H1 (cell line): ENCODE data around the gene ADGRV1. TPM values are rescaled to one million over a fixed set of nuclear protein-coding genes. Genes with fewer than 3 reads are reported as not detected.

Experiments used
- CTCF ChIA-PET: fragments of 300-600 bp; sonication (Branson Sonifier 250); formaldehyde crosslinking; loops from one replicate; lab custom pipeline; 2021; ENCODE audit not compliant: partially characterized antibody; lab: Charles Lee
- POLR2A ChIA-PET: fragments of 300-600 bp; sonication (Branson Sonifier 250); formaldehyde crosslinking; loops from one replicate; lab custom pipeline; 2021; ENCODE audit warnings: inconsistent platforms; ENCODE audit not compliant: partially characterized antibody; lab: Charles Lee
- DNase-seq, 2 experiments: peaks; one replicate each; pipeline versions ENCODE4 v3.0.0 to v3.0.0-alpha.2; 2010 to 2022; ENCODE audit warnings: low spot score in 2 of 2, low read depth in 1 of 2, mixed read lengths in 1 of 2
- FAIRE-seq: peaks from 2 replicates; lab custom pipeline; 2011; peaks lifted over from hg19 to GRCh38; lab: Jason Lieb, UNC
- H2AFZ ChIP-seq: 2 replicates; pipeline ENCODE4 v1.8.1; 2012; ENCODE audit warnings: low read length, inconsistent platforms
- H2AK5ac ChIP-seq: 2 replicates; pipeline ENCODE4 v1.6.1; 2013; ENCODE audit warnings: low read depth, low read length
- H2BK120ac ChIP-seq: replicated peaks from 2 replicates; pipeline ENCODE3; 2013; ENCODE audit warnings: low read depth, low read length, inconsistent platforms
- H2BK12ac ChIP-seq: 2 replicates; pipeline ENCODE4 v1.6.1; 2013; ENCODE audit warnings: low read depth, low read length
- H2BK15ac ChIP-seq: 2 replicates; pipeline ENCODE4 v1.6.1; 2013; ENCODE audit warnings: low read length
- H2BK20ac ChIP-seq: 2 replicates; pipeline ENCODE4 v1.6.1; 2013; ENCODE audit warnings: low read length
- H2BK5ac ChIP-seq: 2 replicates; pipeline ENCODE4 v1.6.1; 2013; ENCODE audit warnings: low read depth, low read length
- H3K14ac ChIP-seq: 2 replicates; pipeline ENCODE4 v1.6.1; 2013; ENCODE audit warnings: inconsistent platforms; ENCODE audit not compliant: insufficient read length
- H3K18ac ChIP-seq: 2 replicates; pipeline ENCODE4 v1.6.1; 2013; ENCODE audit warnings: low read length; ENCODE audit errors: extremely low read depth
- H3K23ac ChIP-seq: 2 replicates; pipeline ENCODE4 v1.6.1; 2013; ENCODE audit warnings: inconsistent platforms; ENCODE audit not compliant: insufficient read length
- H3K23me2 ChIP-seq: 2 replicates; pipeline ENCODE4 v1.6.1; 2013; ENCODE audit warnings: low read depth, low read length
- H3K27ac ChIP-seq: 2 replicates; pipeline ENCODE4 v1.6.1; 2011; ENCODE audit warnings: low read depth, low read length, inconsistent platforms
- H3K27me3 ChIP-seq, 4 experiments: replicated peaks in 1 of 4; 1 replicate in 1 of 4; 2 replicates in 3 of 4; pipeline versions ENCODE4 v1.6.1 to v1.8.1; 2011 to 2013; ENCODE audit warnings: low read length in 3 of 4, mild to moderate bottlenecking in 3 of 4, inconsistent platforms in 2 of 4, mixed read lengths in 2 of 4, moderate library complexity in 1 of 4; ENCODE audit not compliant: control insufficient read depth in 3 of 4, insufficient read depth in 3 of 4; ENCODE audit errors: extremely low read depth in 1 of 4
- H3K36me3 ChIP-seq, 4 experiments: 2 replicates each; pipeline versions ENCODE4 v1.6.1 to v1.8.1; 2011 to 2013; ENCODE audit warnings: mild to moderate bottlenecking in 4 of 4, low read length in 3 of 4, moderate library complexity in 2 of 4, control low read depth in 1 of 4, inconsistent platforms in 1 of 4; ENCODE audit not compliant: insufficient read depth in 4 of 4, control insufficient read depth in 2 of 4
- H3K4ac ChIP-seq: replicated peaks from 2 replicates; pipeline ENCODE3; 2013; ENCODE audit warnings: low read length, low read depth, mixed read lengths, inconsistent platforms; ENCODE audit not compliant: insufficient read length
- H3K4me1 ChIP-seq, 4 experiments: replicated peaks in 1 of 4; 1 replicate in 1 of 4; 2 replicates in 3 of 4; pipeline versions ENCODE4 v1.6.1 to v1.8.1; 2011 to 2013; ENCODE audit warnings: low read length in 3 of 4, inconsistent platforms in 2 of 4, mixed read lengths in 1 of 4; ENCODE audit not compliant: insufficient read depth in 4 of 4, control insufficient read depth in 3 of 4
- H3K4me2 ChIP-seq, 2 experiments: 2 replicates each; pipeline versions ENCODE4 v1.6.1 to v1.8.1; 2011 to 2013; ENCODE audit warnings: low read depth in 2 of 2, low read length in 2 of 2, control low read depth in 1 of 2, inconsistent platforms in 1 of 2, mild to moderate bottlenecking in 1 of 2; ENCODE audit not compliant: insufficient read depth in 1 of 2
- H3K4me3 ChIP-seq, 4 experiments: fragments of 200-600, 300-600 bp in 1 of 4; sonication (generic), shearing (Covaris generic), sonication (Bioruptor Twin) in 1 of 4; 2 replicates each; pipeline versions ENCODE4 v1.5.1 to v1.8.1; 2011 to 2016; ENCODE audit warnings: low read length in 4 of 4, low read depth in 3 of 4, control low read depth in 2 of 4, inconsistent platforms in 2 of 4, mild to moderate bottlenecking in 2 of 4, mixed read lengths in 1 of 4, moderate library complexity in 1 of 4; ENCODE audit not compliant: insufficient read depth in 2 of 4; ENCODE audit errors: extremely low read depth in 1 of 4
- H3K56ac ChIP-seq: replicated peaks from 2 replicates; pipeline ENCODE3; 2013; ENCODE audit warnings: low read depth, mild to moderate bottlenecking, mixed read lengths, low read length, inconsistent platforms; ENCODE audit not compliant: insufficient read length
- H3K79me1 ChIP-seq: 2 replicates; pipeline ENCODE4 v1.6.1; 2013; ENCODE audit warnings: low read depth, low read length, control low read depth
- H3K79me2 ChIP-seq, 2 experiments: 2 replicates each; pipeline versions ENCODE4 v1.6.1 to v1.8.1; 2012 to 2013; ENCODE audit warnings: low read length in 2 of 2, mild to moderate bottlenecking in 2 of 2, inconsistent platforms in 1 of 2; ENCODE audit not compliant: insufficient read depth in 2 of 2, control insufficient read depth in 1 of 2
- H3K9ac ChIP-seq, 4 experiments: replicated peaks in 1 of 4; 1 replicate in 1 of 4; 2 replicates in 3 of 4; pipeline versions ENCODE4 v1.6.1 to v1.8.1; 2011 to 2013; ENCODE audit warnings: low read depth in 3 of 4, low read length in 3 of 4, control low read depth in 2 of 4, mild to moderate bottlenecking in 2 of 4, moderate library complexity in 2 of 4, inconsistent platforms in 1 of 4; ENCODE audit errors: extremely low read depth in 1 of 4
- H3K9me3 ChIP-seq, 2 experiments: 2 replicates each; pipeline versions ENCODE4 v1.6.1 to v1.8.1; 2012 to 2013; ENCODE audit warnings: mild to moderate bottlenecking in 2 of 2, moderate library complexity in 2 of 2, control low read depth in 1 of 2, inconsistent platforms in 1 of 2, low read depth in 1 of 2, low read length in 1 of 2, mixed read lengths in 1 of 2; ENCODE audit not compliant: insufficient read depth in 2 of 2
- H4K20me1 ChIP-seq, 2 experiments: replicated peaks in 1 of 2; 2 replicates each; pipeline versions ENCODE3 to v1.8.1; 2011 to 2013; ENCODE audit warnings: inconsistent platforms in 2 of 2, low read length in 2 of 2, mild to moderate bottlenecking in 1 of 2; ENCODE audit not compliant: insufficient read depth in 2 of 2, control insufficient read depth in 1 of 2
- H4K5ac ChIP-seq: 2 replicates; pipeline ENCODE4 v1.6.1; 2013; ENCODE audit warnings: low read length, low read depth, mixed read lengths, inconsistent platforms; ENCODE audit not compliant: insufficient read length
- H4K8ac ChIP-seq: 2 replicates; pipeline ENCODE4 v1.8.0; 2013; ENCODE audit warnings: mild to moderate bottlenecking, moderate library complexity, low read length, inconsistent platforms; ENCODE audit not compliant: insufficient read depth; ENCODE audit errors: extremely low read depth
- H4K91ac ChIP-seq: replicated peaks from 2 replicates; pipeline ENCODE3; 2013; ENCODE audit warnings: low read length, mixed read lengths, inconsistent platforms; ENCODE audit not compliant: insufficient read length
- ASH2L ChIP-seq: fragments of 200-600, 300-600 bp; sonication (generic); IDR thresholded peaks from one replicate; pipeline ENCODE4 v1.7.1; 2017; ENCODE audit warnings: low read length
- EGR1 ChIP-seq: IDR thresholded peaks from 2 replicates; pipeline ENCODE4 v1.6.1; 2011; ENCODE audit warnings: low read depth, low read length, borderline replicate concordance
- EZH2 ChIP-seq: fragments of 200-600 bp; sonication (generic); IDR thresholded peaks from 2 replicates; pipeline ENCODE4 v1.7.1; 2012; ENCODE audit warnings: low read depth, mild to moderate bottlenecking, moderate library complexity, low read length, inconsistent platforms; ENCODE audit not compliant: severe bottlenecking
- GTF2F1 ChIP-seq: IDR thresholded peaks from 2 replicates; pipeline ENCODE4 v1.6.1; 2012; ENCODE audit warnings: low read depth, low read length, improper control_type of control experiment, borderline replicate concordance
- KDM1A ChIP-seq: fragments of 200-600, 300-600 bp; sonication (generic); IDR thresholded peaks from 2 replicates; pipeline ENCODE4 v1.7.1; 2016; ENCODE audit warnings: mild to moderate bottlenecking, low read length, borderline replicate concordance
- KDM4A ChIP-seq: IDR thresholded peaks from one replicate; pipeline ENCODE4 v1.7.1; 2012; ENCODE audit warnings: low read depth, mild to moderate bottlenecking, moderate library complexity, low read length, inconsistent platforms; ENCODE audit not compliant: severe bottlenecking
- KDM5A ChIP-seq: fragments of 200-600 bp; IDR thresholded peaks from 2 replicates; pipeline ENCODE4 v1.7.1; 2012; ENCODE audit warnings: mild to moderate bottlenecking, low read length, inconsistent platforms, mixed read lengths
- POLR2A ChIP-seq, 2 experiments: IDR thresholded peaks; 1 replicate in 1 of 2; 2 replicates in 1 of 2; pipeline ENCODE4 v1.6.1; 2011; ENCODE audit warnings: low read depth in 2 of 2, low read length in 2 of 2, mild to moderate bottlenecking in 2 of 2; ENCODE audit errors: control extremely low read depth in 1 of 2
- RBBP5 ChIP-seq: IDR thresholded peaks from 2 replicates; pipeline ENCODE4 v1.7.1; 2012; ENCODE audit warnings: low read depth, mild to moderate bottlenecking, inconsistent platforms, low read length, moderate library complexity, borderline replicate concordance
- RXRA ChIP-seq: IDR thresholded peaks from 2 replicates; pipeline ENCODE4 v1.6.1; 2011; ENCODE audit warnings: low read depth, mild to moderate bottlenecking, low read length, moderate library complexity; ENCODE audit not compliant: insufficient read depth
- SP2 ChIP-seq: IDR thresholded peaks from 2 replicates; pipeline ENCODE4 v1.6.1; 2012; ENCODE audit warnings: mild to moderate bottlenecking, low read length, inconsistent platforms
- TAF1 ChIP-seq: IDR thresholded peaks from 2 replicates; pipeline ENCODE4 v1.6.1; 2011; ENCODE audit warnings: mild to moderate bottlenecking, low read depth, low read length
- WGBS, 2 experiments: shearing (Covaris generic) in 1 of 2; methylation state at CpG; one replicate each; pipeline versions ENCODE4 v1.1.6 to v1.1.7; 2013 to 2015; ENCODE audit warnings: low lambda C conversion rate in 2 of 2, mixed read lengths in 2 of 2, inconsistent platforms in 1 of 2, low coverage in 1 of 2, missing lambda C conversion rate in 1 of 2; ENCODE audit not compliant: insufficient replicate concordance in 2 of 2, insufficient coverage in 1 of 2, insufficient read length in 1 of 2; ENCODE audit errors: extremely low coverage in 1 of 2, missing lambda C conversion rate in 1 of 2; 5-methylcytosine and 5-hydroxymethylcytosine counted together
- polyA plus RNA-seq, 7 experiments: library from polyadenylated mRNA; depleted of rRNA in 3 of 7; stranded (reverse) in 5 of 7; unstranded in 2 of 7; fragments of >200 nt in 5 of 7; fragments of 200-250 nt in 2 of 7; gene quantifications; 1 replicate in 5 of 7; 2 replicates in 1 of 7; 4 replicates in 1 of 7; pipeline versions ENCODE4 v1.2.1 to v1.2.3, GENCODE V29; 2011 to 2013; ENCODE audit warnings: missing spikeins in 2 of 7, mixed read lengths in 2 of 7
- total RNA-seq: library from RNA; stranded (reverse); fragmentation: NEBNext Ultra II Directional; extraction: Animal tissue kit (Norgen Biotek cat#: 25700); gene quantifications from 2 replicates; pipeline ENCODE4 v1.2.1, GENCODE V29; 2021
- TF ChIP-seq, protein P1 (sequence below): IDR thresholded peaks from 2 replicates; pipeline ENCODE4 v1.6.1; 2012; ENCODE audit warnings: low read length, inconsistent platforms

ADGRV1 gene
- total and polyA plus RNA-seq, 2 of the 8 experiments (the other 6 are each of a cell fraction or from before 2014, with no cell fraction given) = 53.1 to 62.2 TPM

DNA sequence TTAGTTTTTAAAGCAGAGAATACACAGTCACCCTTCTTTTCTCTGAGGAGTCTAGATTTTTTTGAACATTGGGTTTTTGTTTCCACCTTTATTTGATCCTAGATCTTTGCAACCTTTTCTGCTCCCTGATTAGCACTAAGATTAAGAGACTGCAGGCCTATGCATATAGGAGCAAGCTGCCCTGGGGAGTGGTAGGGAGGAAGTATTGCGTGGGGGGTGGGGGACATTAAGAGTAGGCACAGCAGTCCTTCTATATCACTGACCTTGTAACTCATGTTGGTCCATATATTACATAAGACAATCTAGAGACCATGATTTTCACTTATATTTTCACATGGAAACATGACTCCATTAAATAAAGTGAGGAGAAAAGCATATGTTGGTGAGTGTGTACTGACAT is 149.1 kb downstream of the ADGRV1 start:
- Histone ChIP-seq H2BK12ac (no peak overlapping the region), H4K91ac (no peak overlapping the region), H4K20me1 (peaks cover 0 to 3% of the 10 kb centered on the region in 2 experiments), H3K56ac (no peak overlapping the region), H2BK120ac (no peak overlapping the region), H3K79me1 (no peaks in the 10 kb centered on the region), H3K23me2 (no peaks in the 10 kb centered on the region), H3K14ac (no peak overlapping the region), H2AK5ac (no peak overlapping the region), H2AFZ (no peak overlapping the region), H3K27ac (no peak overlapping the region), H4K8ac (no peak overlapping the region), H2BK20ac (no peak overlapping the region), H3K4me3 (no peak overlapping the region), H3K9me3 (no peaks in the 10 kb centered on the region), H3K4me1 (no peaks in the 10 kb centered on the region), H3K27me3 (no peaks in the 10 kb centered on the region), H2BK5ac (no peak overlapping the region), H3K36me3 (peaks cover 0 to 43% (median 19%) of the 10 kb centered on the region in 4 experiments; a peak in 5 of 8 replicates), H4K5ac (no peak overlapping the region), H3K4me2 (no peak overlapping the region), H3K23ac (no peak overlapping the region), H2BK15ac (no peak overlapping the region), H3K9ac (no peak overlapping the region), H3K79me2 (no peaks in the 10 kb centered on the region), H3K4ac (no peak overlapping the region), H3K18ac (no peak overlapping the region)
- ChIA-PET CTCF (interaction anchor here (1.0 to 3.6 kb wide), 6 partner anchors 8 to 76 kb away, joined by 3 to 24 read pairs (median 7); no protein-coding TSS in a partner anchor), POLR2A (interaction anchor here (0.6 kb wide), 1 partner anchor 197 kb away, joined by 3 read pairs; no protein-coding TSS in a partner anchor)
- no peak for FAIRE-seq
- DNase-seq = no peak
- 89% methylated on average over 1 of the region's 1 CpG; no CpG with 5 or more reads in 1 of the 2 experiments for WGBS, 2 experiments
- TF ChIP-seq KDM5A (no peak), SP2 (no peak), TAF1 (no peak), ASH2L (no peak), POLR2A (IDR thresholded peaks at IDR 0.05; ENCODE audit: control extremely low read depth in 1 of 2, low read depth in 2 of 2, low read length in 2 of 2) (no peak), GTF2F1 (no peak), RXRA (no peak), EZH2 (no peak), KDM1A (no peak), RBBP5 (no peak), KDM4A (no peak), EGR1 (no peak)
- TF ChIP-seq, protein P1, sequence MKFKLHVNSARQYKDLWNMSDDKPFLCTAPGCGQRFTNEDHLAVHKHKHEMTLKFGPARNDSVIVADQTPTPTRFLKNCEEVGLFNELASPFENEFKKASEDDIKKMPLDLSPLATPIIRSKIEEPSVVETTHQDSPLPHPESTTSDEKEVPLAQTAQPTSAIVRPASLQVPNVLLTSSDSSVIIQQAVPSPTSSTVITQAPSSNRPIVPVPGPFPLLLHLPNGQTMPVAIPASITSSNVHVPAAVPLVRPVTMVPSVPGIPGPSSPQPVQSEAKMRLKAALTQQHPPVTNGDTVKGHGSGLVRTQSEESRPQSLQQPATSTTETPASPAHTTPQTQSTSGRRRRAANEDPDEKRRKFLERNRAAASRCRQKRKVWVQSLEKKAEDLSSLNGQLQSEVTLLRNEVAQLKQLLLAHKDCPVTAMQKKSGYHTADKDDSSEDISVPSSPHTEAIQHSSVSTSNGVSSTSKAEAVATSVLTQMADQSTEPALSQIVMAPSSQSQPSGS = no peak
